ACC112 (cell line): ENCODE data around the gene SHISAL1.

Experiments used
- H2AFZ ChIP-seq: fragments of 200-600 bp; sonication (generic); one replicate; pipeline ENCODE4 v1.6.0; 2017; ENCODE audit warnings: antibody characterized with exemption, low read length; ENCODE audit not compliant: unreplicated experiment
- H3K27ac ChIP-seq: fragments of 200-600 bp; sonication (generic); 2 replicates; pipeline ENCODE4 v1.5.1; 2014; ENCODE audit warnings: low read depth, mild to moderate bottlenecking, antibody characterized with exemption, low read length, moderate library complexity
- H3K27me3 ChIP-seq: fragments of 200-600 bp; sonication (generic); 2 replicates; pipeline ENCODE4 v1.6.1; 2014; ENCODE audit warnings: mild to moderate bottlenecking, antibody characterized with exemption, low read length, moderate library complexity, mixed read lengths; ENCODE audit not compliant: insufficient read depth
- H3K36me3 ChIP-seq: fragments of 200-600 bp; sonication (generic); 2 replicates; pipeline ENCODE4 v1.6.1; 2016; ENCODE audit warnings: mild to moderate bottlenecking, antibody characterized with exemption, low read length, moderate library complexity, mixed read lengths; ENCODE audit not compliant: insufficient read depth
- H3K4me1 ChIP-seq: fragments of 200-600 bp; sonication (generic); one replicate; pipeline ENCODE4 v1.6.1; 2016; ENCODE audit warnings: low read length, mixed read lengths; ENCODE audit not compliant: insufficient read depth, unreplicated experiment, control insufficient read depth
- H3K4me3 ChIP-seq: fragments of 200-600 bp; sonication (generic); 2 replicates; pipeline ENCODE4 v1.5.1; 2014; ENCODE audit warnings: mild to moderate bottlenecking, low read depth, low read length
- H3K79me2 ChIP-seq: fragments of 200-600 bp; sonication (generic); one replicate; pipeline ENCODE4 v1.6.0; 2016; ENCODE audit warnings: low read length; ENCODE audit not compliant: control insufficient read depth, unreplicated experiment, insufficient read depth

SHISAL1 gene

DNA sequence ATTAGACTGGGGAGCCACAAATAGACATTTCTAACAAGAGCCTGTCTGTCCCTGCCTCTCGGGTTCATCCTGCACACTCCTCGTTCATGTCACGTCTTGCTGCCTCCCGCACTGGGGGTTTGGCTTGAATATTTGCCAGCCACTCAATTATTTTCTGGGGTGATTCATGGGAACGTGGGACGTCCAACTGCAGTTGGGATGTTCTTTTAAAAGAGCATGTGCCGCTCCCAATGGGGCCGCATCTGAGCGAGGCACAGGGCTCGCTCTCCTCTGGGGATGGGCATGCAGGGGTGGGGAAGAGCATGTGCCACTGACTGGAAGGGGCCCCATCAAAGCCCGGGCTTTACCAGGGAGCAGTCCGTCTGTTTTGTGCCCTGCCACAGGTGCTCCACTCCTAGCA, 88.6 kb downstream of the SHISAL1 start:
- no peak overlapping the region for H3K4me3 ChIP-seq
- H3K27me3 ChIP-seq = no peaks in the 10 kb centered on the region

DNA sequence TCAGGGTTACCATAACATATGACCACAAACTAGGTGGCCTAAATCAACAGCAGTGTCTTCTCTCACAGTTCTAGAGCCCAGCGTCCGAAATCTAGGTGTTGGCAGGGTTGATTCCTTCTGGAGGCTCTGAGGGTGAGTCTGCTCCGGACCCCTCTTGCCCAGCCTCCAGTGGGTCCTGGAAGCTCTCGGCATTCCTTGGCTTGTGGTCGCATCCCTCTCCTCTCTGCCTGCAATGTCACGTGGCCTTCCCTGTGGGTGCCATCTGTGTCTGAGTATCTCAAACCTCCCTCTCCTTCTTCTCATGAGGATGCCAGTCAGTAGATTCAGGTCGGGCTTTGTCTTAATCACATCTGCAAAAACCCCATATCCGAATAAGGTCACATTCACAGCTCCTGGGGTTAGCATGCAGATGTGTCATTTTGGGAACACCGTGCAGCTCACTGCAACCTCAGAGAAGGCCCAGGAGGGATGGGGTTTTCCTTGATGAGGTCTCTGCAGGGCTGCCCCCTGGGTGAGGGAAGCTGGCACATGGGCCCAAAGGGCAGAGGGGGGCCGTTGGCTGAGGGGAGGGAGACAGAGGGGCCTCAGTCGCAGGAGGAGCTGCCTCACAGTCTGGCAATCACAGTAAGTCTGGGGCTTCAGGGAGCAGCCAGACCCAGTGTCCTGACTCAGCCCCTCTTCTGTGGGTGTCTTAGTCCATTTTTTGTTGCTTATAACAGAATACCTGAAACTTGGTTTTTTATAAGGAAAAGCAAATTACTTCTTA, 90.9 kb downstream of the SHISAL1 start:
- H2AFZ ChIP-seq = no peak overlapping the region
- no peaks in the 10 kb centered on the region for H3K36me3 ChIP-seq
- no peak overlapping the region for H3K27ac ChIP-seq
- H3K27me3 ChIP-seq = no peaks in the 10 kb centered on the region
- no peaks in the 10 kb centered on the region for H3K79me2 ChIP-seq
- H3K4me1 ChIP-seq = no peaks in the 10 kb centered on the region
- H3K4me3 ChIP-seq = no peak overlapping the region

More for the DNA sequence above, 88.6 kb downstream of the SHISAL1 start:
- H3K79me2 ChIP-seq = no peaks in the 10 kb centered on the region
- no peak overlapping the region for H2AFZ ChIP-seq
- H3K36me3 ChIP-seq = no peaks in the 10 kb centered on the region
- H3K4me1 ChIP-seq = no peaks in the 10 kb centered on the region
- no peak overlapping the region for H3K27ac ChIP-seq

DNA sequence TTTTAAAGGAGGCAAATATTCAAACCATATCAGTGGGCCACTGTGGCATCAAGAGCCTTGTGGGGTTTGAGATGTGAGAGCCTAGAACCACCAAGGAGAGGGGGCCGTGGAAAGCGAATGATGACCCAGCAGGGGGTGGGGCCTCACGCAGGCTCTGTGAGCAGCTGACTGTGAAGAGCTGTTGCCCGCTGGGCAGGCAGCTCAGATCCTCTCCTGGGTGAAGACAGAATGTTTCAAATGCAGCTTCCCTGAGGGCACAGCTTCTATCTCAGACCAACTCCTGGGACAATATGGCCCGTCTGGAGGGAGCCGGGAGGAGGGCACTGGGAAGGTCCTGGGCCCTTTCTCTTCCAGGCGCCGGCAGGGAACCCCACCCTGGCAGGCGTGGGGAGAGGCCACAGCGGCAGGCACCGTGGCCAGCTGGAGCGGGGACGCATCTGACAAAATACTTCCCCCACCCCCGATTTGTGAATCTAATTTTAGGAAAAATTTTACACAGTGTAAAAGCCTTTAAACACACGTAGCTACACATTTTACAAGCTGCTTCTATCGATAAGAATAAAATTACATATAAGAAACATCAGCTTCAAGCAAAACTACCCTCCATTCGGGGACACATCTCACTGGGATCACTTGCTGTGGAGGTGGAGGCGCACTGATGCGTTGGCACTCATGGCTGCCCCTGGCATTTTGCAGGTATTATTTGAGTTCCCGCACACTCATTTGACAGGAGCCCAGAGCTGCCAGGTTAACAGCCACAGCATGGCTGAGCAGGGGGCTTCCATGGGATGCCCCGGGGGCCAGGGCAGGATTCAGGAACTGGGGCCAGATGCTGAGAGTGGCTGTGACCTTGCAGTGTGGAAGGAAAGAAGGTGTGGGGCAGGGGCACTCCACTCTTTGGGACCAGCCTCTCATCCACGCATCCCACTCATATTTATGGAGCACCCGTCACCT, 91.7 kb downstream of the SHISAL1 start:
- no peak overlapping the region for H3K27ac ChIP-seq
- H3K79me2 ChIP-seq = no peaks in the 10 kb centered on the region
- no peaks in the 10 kb centered on the region for H3K27me3 ChIP-seq
- no peaks in the 10 kb centered on the region for H3K36me3 ChIP-seq
- no peak overlapping the region for H3K4me3 ChIP-seq
- H2AFZ ChIP-seq = no peak overlapping the region
- H3K4me1 ChIP-seq = no peaks in the 10 kb centered on the region

DNA sequence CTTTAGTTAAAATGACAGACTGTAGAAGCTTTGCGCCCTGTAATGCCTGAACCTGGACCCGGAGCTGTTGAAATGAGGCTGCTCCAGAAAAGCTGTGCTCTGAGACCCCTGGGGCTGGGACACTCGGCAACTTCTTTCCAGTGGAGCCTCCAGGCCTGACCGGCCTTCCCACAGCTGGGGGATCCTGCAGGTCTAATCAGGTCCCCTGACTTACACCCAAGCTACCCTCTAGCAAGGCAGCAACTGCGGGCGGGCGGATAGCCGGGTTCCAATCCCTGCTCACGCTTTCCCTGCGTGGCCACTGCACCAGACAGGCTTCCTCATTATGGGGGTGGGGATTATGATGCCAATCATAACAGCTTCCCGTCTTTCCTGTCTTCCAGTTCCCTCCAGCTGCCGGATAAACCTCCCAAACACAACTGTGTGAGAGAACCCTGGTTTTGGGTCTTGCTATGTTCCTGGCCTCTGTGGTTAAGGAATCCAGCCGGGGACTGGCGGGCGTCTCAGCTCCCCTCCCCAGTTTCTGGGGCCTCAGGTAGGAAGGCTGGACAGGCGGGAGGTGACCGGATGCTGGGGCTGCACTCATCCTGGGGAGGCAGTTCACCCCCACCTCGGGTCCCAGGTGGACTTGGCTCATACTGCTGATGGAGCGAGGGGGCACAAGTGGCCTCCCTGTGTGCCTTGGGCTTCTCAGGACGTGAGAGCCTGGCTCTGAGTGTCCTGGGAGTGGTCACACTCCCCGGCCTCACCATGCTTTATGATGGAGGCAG, 93.5 kb downstream of the SHISAL1 start:
- Histone ChIP-seq H3K27ac (no peak overlapping the region), H3K79me2 (no peaks in the 10 kb centered on the region), H3K4me1 (no peaks in the 10 kb centered on the region)

DNA sequence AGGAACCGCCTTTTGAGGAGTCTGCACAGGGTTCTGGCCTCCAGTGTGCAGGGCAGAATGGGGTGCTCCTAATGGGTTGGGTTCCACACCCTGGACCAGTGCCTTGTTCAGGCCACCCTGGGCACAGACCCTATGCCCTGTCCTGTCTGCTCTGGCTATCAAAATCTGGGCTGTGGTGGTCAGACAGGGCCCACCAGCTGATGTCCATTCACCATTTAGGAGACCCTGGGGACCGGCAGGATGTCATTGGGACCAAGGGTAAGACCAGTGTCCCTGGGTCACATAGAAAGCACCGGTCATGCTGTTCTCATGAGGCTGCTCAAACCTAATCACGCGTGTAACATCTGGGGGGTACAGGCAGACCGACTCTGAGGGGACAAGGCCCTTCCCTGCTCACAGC, 94.7 kb downstream of the SHISAL1 start:
- Histone ChIP-seq H3K79me2 (no peaks in the 10 kb centered on the region), H3K4me1 (no peaks in the 10 kb centered on the region), H3K27ac (no peak overlapping the region), H3K36me3 (no peaks in the 10 kb centered on the region), H3K27me3 (no peaks in the 10 kb centered on the region), H3K4me3 (no peak overlapping the region), H2AFZ (no peak overlapping the region)

More for the DNA sequence above, 93.5 kb downstream of the SHISAL1 start:
- no peaks in the 10 kb centered on the region for H3K27me3 ChIP-seq
- H3K36me3 ChIP-seq = no peaks in the 10 kb centered on the region
- H2AFZ ChIP-seq = no peak overlapping the region
- H3K4me3 ChIP-seq = no peak overlapping the region

DNA sequence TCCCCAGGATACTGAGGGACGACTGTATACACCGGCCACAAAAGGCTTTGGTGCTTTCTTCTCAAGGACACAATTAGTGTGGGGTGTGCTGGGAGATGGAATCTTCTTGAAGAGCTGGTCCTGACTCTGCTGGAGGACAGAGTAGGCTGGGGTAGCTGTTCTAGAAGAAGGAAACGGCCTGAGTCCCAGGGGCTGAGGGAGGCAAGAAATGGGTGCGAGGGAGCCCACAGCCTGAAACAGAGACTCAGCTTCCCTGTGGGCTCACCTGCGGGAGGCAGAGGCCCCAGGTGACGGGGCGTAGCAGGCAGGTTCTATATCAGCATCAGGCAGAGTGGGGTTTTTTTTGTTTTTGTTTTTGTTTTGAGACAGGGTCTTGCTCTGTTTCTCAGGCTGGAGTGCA, 95.4 kb downstream of the SHISAL1 start:
- no peaks in the 10 kb centered on the region for H3K27me3 ChIP-seq
- H3K27ac ChIP-seq = no peak overlapping the region
- H3K4me3 ChIP-seq = no peak overlapping the region
- no peak overlapping the region for H2AFZ ChIP-seq
- no peaks in the 10 kb centered on the region for H3K79me2 ChIP-seq
- H3K36me3 ChIP-seq = no peaks in the 10 kb centered on the region
- no peaks in the 10 kb centered on the region for H3K4me1 ChIP-seq

DNA sequence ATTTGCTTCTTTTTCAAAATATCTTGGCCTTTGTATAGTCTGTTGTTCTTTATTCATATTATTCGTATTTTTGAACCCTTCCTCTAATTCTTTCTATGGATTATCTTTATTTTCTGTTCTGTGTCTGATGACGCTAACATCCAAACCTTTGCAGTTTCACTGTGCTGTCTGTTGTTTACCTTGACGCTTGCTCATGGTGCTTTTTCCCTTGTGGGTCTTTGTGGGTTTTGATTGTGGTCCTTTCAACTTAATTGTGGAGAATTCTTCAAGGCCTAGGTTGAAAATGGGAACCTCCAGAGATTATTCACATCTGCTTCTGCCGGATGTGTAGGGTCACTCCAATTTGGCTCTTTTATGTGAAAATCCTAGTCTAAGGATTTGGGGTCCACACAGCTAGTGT, 97.5 kb downstream of the SHISAL1 start:
- Histone ChIP-seq H3K4me3 (no peak overlapping the region), H3K4me1 (no peaks in the 10 kb centered on the region), H3K79me2 (no peaks in the 10 kb centered on the region), H2AFZ (no peak overlapping the region), H3K27me3 (no peaks in the 10 kb centered on the region), H3K27ac (no peak overlapping the region), H3K36me3 (no peaks in the 10 kb centered on the region)

DNA sequence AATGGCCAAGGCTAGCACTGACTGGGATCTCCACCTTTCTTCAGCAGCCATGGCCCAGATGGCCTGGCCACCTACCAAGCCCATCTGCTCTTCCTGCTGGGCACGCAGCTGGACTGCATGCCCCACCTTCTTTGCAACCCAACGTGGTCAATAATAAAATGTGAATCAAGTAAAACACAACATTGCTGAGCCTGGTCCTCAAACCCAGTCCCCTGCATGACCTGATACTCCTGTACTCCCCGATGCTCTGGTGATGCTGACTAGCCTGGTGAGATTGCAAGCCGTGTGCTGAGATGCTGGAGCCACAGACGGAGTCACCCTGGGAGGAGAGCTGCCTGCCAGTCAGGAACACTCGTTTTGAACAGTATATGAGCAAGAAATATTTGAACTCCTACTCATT, 98.0 kb downstream of the SHISAL1 start:
- H3K27me3 ChIP-seq = peaks cover 3% of the 10 kb centered on the region; the same call in 1 of the 2 replicates
- H3K4me1 ChIP-seq = no peaks in the 10 kb centered on the region
- no peak overlapping the region for H3K27ac ChIP-seq
- no peak overlapping the region for H2AFZ ChIP-seq
- no peaks in the 10 kb centered on the region for H3K79me2 ChIP-seq
- H3K4me3 ChIP-seq = no peak overlapping the region
- H3K36me3 ChIP-seq = no peaks in the 10 kb centered on the region

DNA sequence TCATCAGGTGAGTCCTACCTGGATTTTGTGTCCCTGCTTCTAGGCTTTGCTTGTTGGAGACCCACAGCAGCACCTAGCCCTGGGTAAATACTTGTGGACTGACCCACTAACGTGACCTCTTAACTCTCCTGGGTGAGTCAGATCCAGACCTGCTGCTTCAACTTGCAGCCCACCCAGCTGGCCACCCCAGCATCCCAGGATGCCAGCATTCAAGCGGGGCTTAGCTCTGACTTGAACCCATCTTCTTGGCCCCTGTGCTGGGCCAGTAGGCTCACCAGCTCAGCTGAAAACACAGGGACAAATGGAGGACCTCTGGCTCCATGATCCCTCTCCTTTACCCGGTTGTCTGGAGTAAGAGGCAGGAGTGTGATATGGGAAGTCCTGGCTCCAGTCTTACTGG, 98.6 kb downstream of the SHISAL1 start:
- Histone ChIP-seq H2AFZ (no peak overlapping the region), H3K4me1 (no peaks in the 10 kb centered on the region), H3K4me3 (no peak overlapping the region), H3K27ac (no peak overlapping the region), H3K36me3 (no peaks in the 10 kb centered on the region), H3K27me3 (peaks cover 4% of the 10 kb centered on the region; the same call in 1 of the 2 replicates), H3K79me2 (no peaks in the 10 kb centered on the region)

DNA sequence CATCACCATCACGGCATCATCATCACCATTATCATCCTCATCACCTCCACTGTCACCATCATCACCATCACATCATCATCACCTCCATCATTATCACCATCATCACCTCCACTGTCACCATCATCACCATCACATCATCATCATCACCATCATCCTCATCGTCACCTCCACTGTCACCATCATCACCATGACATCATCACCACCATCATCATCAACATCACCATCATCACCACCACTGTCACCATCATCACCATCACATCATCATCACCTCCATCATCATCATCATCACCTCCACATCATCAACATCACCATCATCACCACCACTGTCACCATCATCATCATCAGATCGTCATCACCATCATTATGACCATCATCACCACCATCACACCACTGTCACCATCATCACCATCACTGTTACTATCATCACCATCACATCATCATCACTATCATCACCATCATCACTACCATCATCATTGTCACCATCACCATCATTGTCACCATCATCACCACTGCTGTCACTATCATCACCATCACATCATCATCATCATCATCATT, 99.2 kb downstream of the SHISAL1 start:
- peaks cover 8% of the 10 kb centered on the region; the same call in 1 of the 2 replicates for H3K27me3 ChIP-seq
- H3K27ac ChIP-seq = no peak overlapping the region
- no peak overlapping the region for H2AFZ ChIP-seq
- H3K79me2 ChIP-seq = no peaks in the 10 kb centered on the region
- H3K4me3 ChIP-seq = no peak overlapping the region
- no peaks in the 10 kb centered on the region for H3K36me3 ChIP-seq
- no peaks in the 10 kb centered on the region for H3K4me1 ChIP-seq
